ENCODE results near the gene CSF2RB.

CSF2RB gene

GRCh38 chr22:36930041-36930935, 16.9 kb downstream of the CSF2RB start:
- no peaks in the 10 kb centered on the region for H3K4me1 ChIP-seq
- intact Hi-C loops (cut with DNase I; ENCODE audit: low total_unique reads): no loop called here
- no peak overlapping the region for H3K4me3 ChIP-seq
- no peak overlapping the region for H3K27ac ChIP-seq
- no peaks in the 10 kb centered on the region for H3K36me3 ChIP-seq
- peaks cover 0 to 36% of the 10 kb centered on the region in 2 donors for H3K27me3 ChIP-seq
- TF ChIP-seq, protein P1, sequence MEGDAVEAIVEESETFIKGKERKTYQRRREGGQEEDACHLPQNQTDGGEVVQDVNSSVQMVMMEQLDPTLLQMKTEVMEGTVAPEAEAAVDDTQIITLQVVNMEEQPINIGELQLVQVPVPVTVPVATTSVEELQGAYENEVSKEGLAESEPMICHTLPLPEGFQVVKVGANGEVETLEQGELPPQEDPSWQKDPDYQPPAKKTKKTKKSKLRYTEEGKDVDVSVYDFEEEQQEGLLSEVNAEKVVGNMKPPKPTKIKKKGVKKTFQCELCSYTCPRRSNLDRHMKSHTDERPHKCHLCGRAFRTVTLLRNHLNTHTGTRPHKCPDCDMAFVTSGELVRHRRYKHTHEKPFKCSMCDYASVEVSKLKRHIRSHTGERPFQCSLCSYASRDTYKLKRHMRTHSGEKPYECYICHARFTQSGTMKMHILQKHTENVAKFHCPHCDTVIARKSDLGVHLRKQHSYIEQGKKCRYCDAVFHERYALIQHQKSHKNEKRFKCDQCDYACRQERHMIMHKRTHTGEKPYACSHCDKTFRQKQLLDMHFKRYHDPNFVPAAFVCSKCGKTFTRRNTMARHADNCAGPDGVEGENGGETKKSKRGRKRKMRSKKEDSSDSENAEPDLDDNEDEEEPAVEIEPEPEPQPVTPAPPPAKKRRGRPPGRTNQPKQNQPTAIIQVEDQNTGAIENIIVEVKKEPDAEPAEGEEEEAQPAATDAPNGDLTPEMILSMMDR (IDR thresholded peaks at IDR 0.05): no peak
- DNase-seq: no peak
- no peaks in the 10 kb centered on the region for H3K9me3 ChIP-seq

- H3K36me3 ChIP-seq: no peaks in the 10 kb centered on the region
- TF ChIP-seq, protein P1 (IDR thresholded peaks at IDR 0.05): no peak
- H3K4me1 ChIP-seq: no peaks in the 10 kb centered on the region
- H3K27me3 ChIP-seq: peaks cover 0 to 39% of the 10 kb centered on the region in 2 donors
- no peak overlapping the region for H3K4me3 ChIP-seq
- no peak overlapping the region for H3K27ac ChIP-seq
- DNase-seq: no peak
- H3K9me3 ChIP-seq: no peaks in the 10 kb centered on the region
- intact Hi-C loops (cut with DNase I; ENCODE audit: low total_unique reads): no loop called here
These were observed 18.0 kb downstream of the CSF2RB start for GRCh38 chr22:36931446-36931845.

DNA sequence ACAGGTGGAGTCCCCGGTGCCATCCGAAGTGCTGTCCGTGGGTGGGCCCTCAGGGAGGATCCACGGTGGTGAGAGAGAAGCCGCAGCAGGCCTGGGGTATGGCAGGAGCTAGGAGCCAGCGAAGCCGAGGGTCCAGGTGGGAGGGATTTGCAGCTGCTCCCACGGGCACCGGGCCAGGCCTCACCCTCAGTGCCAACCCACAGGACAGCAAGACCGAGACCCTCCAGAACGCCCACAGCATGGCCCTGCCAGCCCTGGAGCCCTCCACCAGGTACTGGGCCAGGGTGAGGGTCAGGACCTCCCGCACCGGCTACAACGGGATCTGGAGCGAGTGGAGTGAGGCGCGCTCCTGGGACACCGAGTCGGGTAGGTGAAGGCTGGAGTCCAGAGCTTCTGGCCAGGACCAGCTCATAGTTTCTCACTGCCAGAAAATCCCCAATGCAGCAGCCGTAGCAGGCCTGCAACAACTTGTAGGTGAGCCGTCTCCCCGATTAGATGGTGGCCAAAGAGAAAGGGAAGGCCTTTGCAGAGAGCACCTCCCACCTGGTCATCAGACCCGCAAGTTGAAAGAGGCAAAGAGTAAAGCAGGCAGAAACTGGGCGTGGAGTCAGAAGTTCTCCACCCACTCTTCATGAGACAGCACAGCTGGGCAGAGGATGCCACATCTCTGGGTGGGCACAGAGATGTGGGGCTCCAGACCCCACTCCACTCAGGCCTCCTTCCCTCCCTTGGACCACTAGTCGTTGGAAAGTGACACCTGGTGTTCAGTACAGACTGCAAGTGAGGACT, 20.4 kb downstream of the CSF2RB start:
- no peak overlapping the region for H3K4me3 ChIP-seq
- intact Hi-C loops (cut with DNase I; ENCODE audit: low total_unique reads): no loop called here
- TF ChIP-seq, protein P1 (IDR thresholded peaks at IDR 0.05): no peak
- no peaks in the 10 kb centered on the region for H3K36me3 ChIP-seq
- no peak overlapping the region for H3K27ac ChIP-seq
- no peaks in the 10 kb centered on the region for H3K4me1 ChIP-seq
- peak in 1 of 2 donors; percentile 61 for DNase-seq
- no peaks in the 10 kb centered on the region for H3K9me3 ChIP-seq
- H3K27me3 ChIP-seq: peaks cover 0 to 40% of the 10 kb centered on the region in 2 donors

DNA sequence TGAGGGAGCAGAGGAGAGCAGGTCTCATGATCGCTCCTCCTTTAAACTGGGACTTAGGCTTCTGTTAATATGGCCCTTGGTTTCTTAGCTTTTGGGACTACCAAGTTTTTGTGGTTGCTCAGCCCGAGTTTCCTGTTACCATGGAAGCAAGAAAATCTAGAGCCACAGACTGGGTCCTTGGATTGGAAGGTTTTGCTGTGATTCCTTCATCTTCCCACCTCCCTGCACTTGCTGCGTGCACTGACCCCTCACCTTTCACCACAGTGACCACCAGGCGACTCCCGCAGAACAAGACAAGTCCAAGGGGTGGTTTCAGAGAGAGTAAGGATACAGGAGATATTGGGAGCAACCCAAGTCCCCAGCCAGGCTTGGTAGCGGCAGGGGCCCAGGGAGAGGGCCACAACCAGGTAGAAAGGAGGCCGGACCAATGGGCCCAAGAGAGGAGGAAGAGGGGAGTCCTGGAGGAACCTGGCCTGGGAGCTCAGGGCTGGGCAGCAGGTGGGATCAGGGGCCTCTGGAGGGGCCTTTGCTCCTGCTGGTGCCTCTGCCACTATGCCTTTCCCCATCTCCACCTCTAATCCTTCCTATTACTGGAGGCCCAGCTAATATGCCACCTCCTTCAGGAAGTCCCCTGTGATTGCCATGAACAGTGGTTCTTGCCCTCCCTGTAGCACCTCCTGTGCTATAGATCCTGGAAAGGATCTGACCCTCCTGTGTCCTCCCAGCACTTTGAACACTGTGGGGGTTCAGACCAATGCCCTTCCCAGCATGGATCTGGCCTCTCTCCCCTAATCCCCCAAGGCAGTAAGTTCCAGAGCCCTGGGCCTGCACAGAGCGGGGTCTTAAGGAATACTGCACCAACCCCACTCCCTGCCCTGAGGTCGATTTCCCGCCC, 21.2 kb downstream of the CSF2RB start:
- Histone ChIP-seq H3K27me3 (peaks cover 0 to 32% of the 10 kb centered on the region in 2 donors), H3K27ac (no peak overlapping the region), H3K4me1 (no peaks in the 10 kb centered on the region), H3K9me3 (no peaks in the 10 kb centered on the region), H3K36me3 (no peaks in the 10 kb centered on the region), H3K4me3 (no peak overlapping the region)
- intact Hi-C loops (cut with DNase I; ENCODE audit: low total_unique reads): no loop called here
- no peak for DNase-seq
- TF ChIP-seq, protein P1 (IDR thresholded peaks at IDR 0.05): no peak

GRCh38 chr22:36935313-36935610, 21.8 kb downstream of the CSF2RB start:
- H3K9me3 ChIP-seq: no peaks in the 10 kb centered on the region
- no peaks in the 10 kb centered on the region for H3K4me1 ChIP-seq
- H3K27me3 ChIP-seq: peaks cover 0 to 26% of the 10 kb centered on the region in 2 donors
- H3K4me3 ChIP-seq: no peak overlapping the region
- H3K27ac ChIP-seq: no peak overlapping the region
- H3K36me3 ChIP-seq: no peaks in the 10 kb centered on the region
- TF ChIP-seq, protein P1 (IDR thresholded peaks at IDR 0.05): no peak
- no peak for DNase-seq
- intact Hi-C loops (cut with DNase I; ENCODE audit: low total_unique reads): no loop called here
